Stimulated activated CD4-positive, alpha-beta T cell treated with anti-CD3 and anti-CD28 coated beads, TNF-alpha, amount 100 ng/mL, for 4 hours (primary cell): ENCODE data around the gene EGFR.

Source experiments
- DNase-seq, 3 experiments: peaks; one replicate each; pipeline ENCODE4 v3.0.0-alpha.2; 2020; ENCODE audit warnings: low read depth in 3 of 3

Gene EGFR

GRCh38 chr7:55187701-55188491, 169.1 kb downstream of the EGFR start:
- DNase-seq: no peak

- no peak for DNase-seq
These were observed 169.8 kb downstream of the EGFR start for GRCh38 chr7:55188590-55189138.

DNA sequence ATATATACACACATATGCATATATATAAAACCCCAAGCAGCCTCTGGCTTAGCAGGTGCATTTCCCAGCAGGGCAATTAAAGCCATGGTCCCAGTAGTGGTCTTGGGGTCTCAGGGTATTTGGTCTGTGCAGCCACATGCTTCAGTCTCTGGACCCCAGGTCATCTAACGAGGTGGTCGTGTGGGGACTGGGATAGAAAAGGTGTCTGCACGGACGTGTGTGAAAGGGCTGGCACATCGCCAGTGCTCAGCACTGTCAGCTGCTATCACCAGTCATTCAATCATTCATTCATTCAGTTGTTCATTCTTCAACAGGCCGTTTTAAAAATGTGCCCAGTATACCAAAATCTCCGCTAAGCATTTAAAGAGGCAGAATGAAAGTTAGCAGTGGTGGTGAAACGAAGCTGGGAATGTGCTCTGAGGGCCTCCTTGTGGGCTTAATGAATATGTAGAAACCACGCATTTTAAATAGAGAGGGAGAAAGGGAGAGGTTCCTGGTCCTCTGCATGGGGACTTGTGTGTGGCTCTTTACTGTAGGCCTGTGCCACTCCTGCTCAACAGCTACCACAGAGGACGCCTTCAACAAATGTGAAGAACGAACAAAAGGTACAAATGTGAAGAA, 170.4 kb downstream of the EGFR start:
- DNase-seq: no peak

- DNase-seq: no peak
These were observed 171.1 kb downstream of the EGFR start for GRCh38 chr7:55189878-55190436.

- DNase-seq: no peak
These were observed 171.8 kb downstream of the EGFR start for GRCh38 chr7:55190511-55191160.

DNA sequence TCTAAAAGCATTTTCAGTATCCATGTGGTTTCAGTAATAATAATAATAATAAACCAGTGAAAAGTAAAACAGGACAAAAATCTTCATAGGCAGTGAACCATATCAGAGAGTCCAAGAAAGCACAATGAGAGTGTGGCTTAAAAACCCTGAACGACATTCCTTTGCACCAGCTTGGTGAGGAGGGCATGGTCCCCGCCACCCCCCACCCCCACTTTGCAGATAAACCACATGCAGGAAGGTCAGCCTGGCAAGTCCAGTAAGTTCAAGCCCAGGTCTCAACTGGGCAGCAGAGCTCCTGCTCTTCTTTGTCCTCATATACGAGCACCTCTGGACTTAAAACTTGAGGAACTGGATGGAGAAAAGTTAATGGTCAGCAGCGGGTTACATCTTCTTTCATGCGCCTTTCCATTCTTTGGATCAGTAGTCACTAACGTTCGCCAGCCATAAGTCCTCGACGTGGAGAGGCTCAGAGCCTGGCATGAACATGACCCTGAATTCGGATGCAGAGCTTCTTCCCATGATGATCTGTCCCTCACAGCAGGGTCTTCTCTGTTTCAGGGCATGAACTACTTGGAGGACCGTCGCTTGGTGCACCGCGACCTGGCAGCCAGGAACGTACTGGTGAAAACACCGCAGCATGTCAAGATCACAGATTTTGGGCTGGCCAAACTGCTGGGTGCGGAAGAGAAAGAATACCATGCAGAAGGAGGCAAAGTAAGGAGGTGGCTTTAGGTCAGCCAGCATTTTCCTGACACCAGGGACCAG, 172.5 kb downstream of the EGFR start:
- DNase-seq: no peak

- DNase-seq: no peak
These were observed 173.3 kb downstream of the EGFR start for GRCh38 chr7:55191926-55192692.

- no peak for DNase-seq
These were observed 173.9 kb downstream of the EGFR start for GRCh38 chr7:55192723-55193122.

GRCh38 chr7:55193245-55193644, 174.4 kb downstream of the EGFR start:
- no peak for DNase-seq

DNA sequence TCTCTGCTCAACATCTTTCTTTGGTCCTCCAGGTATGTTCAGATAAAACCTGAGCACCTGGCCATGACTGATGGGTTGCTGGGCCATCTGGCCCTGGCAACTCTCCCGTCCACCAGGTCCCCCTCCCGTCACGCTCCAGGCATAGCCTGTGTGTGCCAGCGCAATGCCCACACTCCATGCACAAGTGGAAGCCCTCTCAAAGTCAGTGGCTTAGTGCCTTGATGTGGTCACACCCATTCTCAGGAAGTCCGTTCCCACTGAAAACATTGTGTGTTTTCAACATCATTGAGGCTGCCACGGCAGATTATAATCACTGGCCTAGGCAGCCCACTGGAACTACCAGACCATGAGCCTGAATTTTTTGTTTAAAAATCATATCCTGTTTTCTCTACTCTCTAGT, 175.7 kb downstream of the EGFR start:
- DNase-seq: no peak

- no peak for DNase-seq
These were observed 180.0 kb downstream of the EGFR start for GRCh38 chr7:55198634-55199392.

GRCh38 chr7:55199418-55199817, 180.6 kb downstream of the EGFR start:
- DNase-seq: no peak

- DNase-seq: no peak
These were observed 181.6 kb downstream of the EGFR start for GRCh38 chr7:55200441-55200840.

DNA sequence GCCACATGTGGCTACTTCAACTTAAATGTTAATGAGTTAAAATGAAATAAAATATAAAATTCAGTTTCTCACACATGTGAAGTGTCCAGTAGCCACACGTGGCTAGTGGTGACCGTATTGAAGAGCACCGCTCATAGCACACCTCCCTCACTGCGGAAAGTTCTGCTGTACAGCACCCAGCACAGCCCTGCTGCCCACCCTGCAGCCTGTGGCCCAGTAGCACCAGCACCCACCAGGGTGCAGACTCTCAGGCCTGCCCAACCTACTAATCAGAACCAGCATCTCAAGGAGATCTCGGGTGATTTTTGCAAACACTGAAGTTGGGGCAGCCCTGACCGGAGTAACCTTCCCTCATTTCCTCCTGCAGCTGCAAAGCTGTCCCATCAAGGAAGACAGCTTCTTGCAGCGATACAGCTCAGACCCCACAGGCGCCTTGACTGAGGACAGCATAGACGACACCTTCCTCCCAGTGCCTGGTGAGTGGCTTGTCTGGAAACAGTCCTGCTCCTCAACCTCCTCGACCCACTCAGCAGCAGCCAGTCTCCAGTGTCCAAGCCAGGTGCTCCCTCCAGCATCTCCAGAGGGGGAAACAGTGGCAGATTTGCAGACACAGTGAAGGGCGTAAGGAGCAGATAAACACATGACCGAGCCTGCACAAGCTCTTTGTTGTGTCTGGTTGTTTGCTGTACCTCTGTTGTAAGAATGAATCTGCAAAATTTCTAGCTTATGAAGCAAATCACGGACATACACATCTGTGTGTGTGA, 183.5 kb downstream of the EGFR start:
- DNase-seq: no peak

DNA sequence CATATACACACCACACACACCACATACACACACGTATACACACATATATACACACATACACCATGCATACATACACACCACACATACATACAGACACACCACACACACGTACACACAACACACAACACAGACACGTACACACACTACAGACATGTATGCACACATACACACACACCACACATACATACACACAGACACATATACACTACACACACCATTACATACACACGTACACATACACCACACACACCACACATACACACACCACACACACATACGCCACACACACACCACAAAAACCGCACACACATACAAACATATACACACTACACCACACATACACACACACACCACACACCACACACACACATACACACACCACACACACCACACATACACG, 184.5 kb downstream of the EGFR start:
- DNase-seq: no peak

- no peak for DNase-seq
These were observed 186.5 kb downstream of the EGFR start for GRCh38 chr7:55205124-55205955.

- DNase-seq: no peak
These were observed 187.6 kb downstream of the EGFR start for GRCh38 chr7:55206235-55207029.
